NCI-H146 treated with DMSO at 0.1 percent for 48 hours (cell line): ENCODE results near the gene CD2.
A peak's percentile ranks its signal among the peaks of the same experiment; 100 is the strongest.

Experiments used
- DNase-seq: peaks from one replicate; lab custom pipeline; 2025; ENCODE audit not compliant: unreplicated experiment; lab: John Stamatoyannopoulos, UW

Gene CD2

DNA sequence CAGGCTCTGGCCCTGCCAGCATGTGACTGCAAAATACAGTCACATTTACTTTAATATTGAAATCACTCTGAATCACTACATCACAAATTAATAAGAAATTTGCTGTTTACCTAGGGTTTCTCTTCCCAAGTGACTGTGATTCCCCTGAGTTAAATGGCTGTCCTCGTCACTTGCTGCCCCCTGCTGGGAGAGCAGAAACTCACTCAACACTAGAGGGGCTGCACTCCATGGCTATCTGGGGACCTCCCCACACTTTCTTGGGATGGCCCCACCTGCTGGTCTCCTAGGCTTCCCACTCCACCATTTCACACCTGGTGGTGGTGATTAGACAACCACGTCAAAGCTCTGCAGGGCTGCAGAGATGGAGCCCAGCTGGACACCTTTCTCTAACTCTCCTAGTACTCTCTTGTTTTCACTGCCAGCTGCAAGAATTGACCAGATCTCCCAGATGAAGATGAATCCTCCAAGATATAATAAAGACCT lies 63.4 kb downstream of the CD2 start:
- peak; percentile 85 for DNase-seq
